MCF 10A (cell line): ENCODE measurements around the gene FEV. TPM values are rescaled to one million over a fixed set of nuclear protein-coding genes. Genes with fewer than 3 reads are reported as not detected.

Experiments
- BruUV-seq: library from RNA; stranded (reverse); fragments of 400-500 nt; replicated peaks from 2 replicates; lab custom pipeline; 2021; lab: Mats Ljungman, UMichigan
- CTCF ChIA-PET: fragments of 300-600 bp; sonication (Branson Sonifier 250); formaldehyde crosslinking; extraction: SDS; loops from one replicate; lab custom pipeline; 2021; ENCODE audit warnings: antibody characterized with exemption, inconsistent platforms; lab: Yijun Ruan, JAX
- POLR2A ChIA-PET: fragments of 300-600, 350-650 bp; sonication (Branson Sonifier 250); formaldehyde crosslinking; extraction: SDS; loops from one replicate; lab custom pipeline; 2020; ENCODE audit warnings: antibody characterized with exemption, inconsistent platforms; lab: Yijun Ruan, JAX
- DNase-seq: peaks from one replicate; pipeline ENCODE4 v3.0.0-alpha.2; 2018; ENCODE audit not compliant: unreplicated experiment
- H3K27ac Mint-ChIP-seq: one replicate; pipeline ENCODE4 v1.8.0; 2022; ENCODE audit warnings: mild to moderate bottlenecking, low read depth, mixed read lengths; ENCODE audit not compliant: unreplicated experiment
- H3K27me3 Mint-ChIP-seq: one replicate; pipeline ENCODE4 v1.8.0; 2022; ENCODE audit warnings: mixed read lengths; ENCODE audit not compliant: insufficient read depth, unreplicated experiment
- H3K36me3 Mint-ChIP-seq: one replicate; pipeline ENCODE4 v1.8.0; 2022; ENCODE audit warnings: mild to moderate bottlenecking, moderate library complexity, mixed read lengths; ENCODE audit not compliant: insufficient read depth, unreplicated experiment
- H3K4me1 Mint-ChIP-seq: one replicate; pipeline ENCODE4 v1.8.0; 2022; ENCODE audit warnings: mixed read lengths; ENCODE audit not compliant: insufficient read depth, unreplicated experiment
- H3K4me3 Mint-ChIP-seq: one replicate; pipeline ENCODE4 v1.8.0; 2022; ENCODE audit warnings: mild to moderate bottlenecking, moderate library complexity, mixed read lengths; ENCODE audit not compliant: unreplicated experiment
- H3K9me3 Mint-ChIP-seq: one replicate; pipeline ENCODE4 v1.8.0; 2022; ENCODE audit warnings: mixed read lengths; ENCODE audit not compliant: unreplicated experiment
- intact Hi-C: fragments of 100-400 bp; cut with micrococcal nuclease; formaldehyde crosslinking; loops from 2 replicates; pipeline ENCODE4 v1.14.1; 2022
- total RNA-seq: library from RNA; stranded (reverse); gene quantifications from 2 replicates; pipeline ENCODE4 v1.2.3, GENCODE V29; 2022
- TF ChIP-seq, protein P1 (sequence below): fragments of 200-600 bp; IDR thresholded peaks from one replicate; pipeline ENCODE4 v1.8.0; 2022; ENCODE audit warnings: antibody characterized with exemption, mild to moderate bottlenecking; ENCODE audit not compliant: unreplicated experiment

FEV gene
- total RNA-seq, 1 experiment from 2014 or later = not detected

DNA sequence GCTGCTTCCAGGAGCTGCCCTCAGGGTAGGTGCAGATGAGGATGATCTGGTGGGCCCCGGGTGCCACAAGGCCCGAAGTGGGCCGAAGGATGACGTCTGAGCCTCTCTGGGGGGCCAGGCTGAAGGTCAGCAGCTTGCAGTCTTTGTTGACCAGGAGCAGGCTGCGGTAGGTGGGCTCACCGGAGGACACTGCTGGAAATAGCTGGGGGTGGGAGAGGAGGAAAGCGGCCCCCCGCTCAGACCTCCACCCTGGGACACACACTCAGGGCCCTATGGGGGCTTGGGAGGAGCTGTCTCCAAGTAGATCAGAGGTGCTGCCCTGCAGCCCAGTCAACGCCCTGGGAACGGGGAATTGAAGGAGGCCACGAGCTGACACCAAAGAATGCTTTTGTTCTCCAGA lies 39.1 kb upstream of the FEV start:
- Mint-ChIP-seq H3K27ac (no peak overlapping the region), H3K36me3 (peaks cover 4% of the 10 kb centered on the region), H3K4me3 (no peak overlapping the region), H3K27me3 (no peaks in the 10 kb centered on the region), H3K9me3 (no peaks in the 10 kb centered on the region), H3K4me1 (no peaks in the 10 kb centered on the region)
- ChIA-PET POLR2A (no interaction called here), CTCF (interaction anchor here (0.6 to 14.0 kb wide), 5 partner anchors 26 to 131 kb away, joined by 3 to 178 read pairs (median 3); no protein-coding TSS in a partner anchor)
- TF ChIP-seq, protein P1, sequence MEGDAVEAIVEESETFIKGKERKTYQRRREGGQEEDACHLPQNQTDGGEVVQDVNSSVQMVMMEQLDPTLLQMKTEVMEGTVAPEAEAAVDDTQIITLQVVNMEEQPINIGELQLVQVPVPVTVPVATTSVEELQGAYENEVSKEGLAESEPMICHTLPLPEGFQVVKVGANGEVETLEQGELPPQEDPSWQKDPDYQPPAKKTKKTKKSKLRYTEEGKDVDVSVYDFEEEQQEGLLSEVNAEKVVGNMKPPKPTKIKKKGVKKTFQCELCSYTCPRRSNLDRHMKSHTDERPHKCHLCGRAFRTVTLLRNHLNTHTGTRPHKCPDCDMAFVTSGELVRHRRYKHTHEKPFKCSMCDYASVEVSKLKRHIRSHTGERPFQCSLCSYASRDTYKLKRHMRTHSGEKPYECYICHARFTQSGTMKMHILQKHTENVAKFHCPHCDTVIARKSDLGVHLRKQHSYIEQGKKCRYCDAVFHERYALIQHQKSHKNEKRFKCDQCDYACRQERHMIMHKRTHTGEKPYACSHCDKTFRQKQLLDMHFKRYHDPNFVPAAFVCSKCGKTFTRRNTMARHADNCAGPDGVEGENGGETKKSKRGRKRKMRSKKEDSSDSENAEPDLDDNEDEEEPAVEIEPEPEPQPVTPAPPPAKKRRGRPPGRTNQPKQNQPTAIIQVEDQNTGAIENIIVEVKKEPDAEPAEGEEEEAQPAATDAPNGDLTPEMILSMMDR = no peak
- no TSS peak for BruUV-seq
- intact Hi-C loops = no loop called here
- DNase-seq = no peak

DNA sequence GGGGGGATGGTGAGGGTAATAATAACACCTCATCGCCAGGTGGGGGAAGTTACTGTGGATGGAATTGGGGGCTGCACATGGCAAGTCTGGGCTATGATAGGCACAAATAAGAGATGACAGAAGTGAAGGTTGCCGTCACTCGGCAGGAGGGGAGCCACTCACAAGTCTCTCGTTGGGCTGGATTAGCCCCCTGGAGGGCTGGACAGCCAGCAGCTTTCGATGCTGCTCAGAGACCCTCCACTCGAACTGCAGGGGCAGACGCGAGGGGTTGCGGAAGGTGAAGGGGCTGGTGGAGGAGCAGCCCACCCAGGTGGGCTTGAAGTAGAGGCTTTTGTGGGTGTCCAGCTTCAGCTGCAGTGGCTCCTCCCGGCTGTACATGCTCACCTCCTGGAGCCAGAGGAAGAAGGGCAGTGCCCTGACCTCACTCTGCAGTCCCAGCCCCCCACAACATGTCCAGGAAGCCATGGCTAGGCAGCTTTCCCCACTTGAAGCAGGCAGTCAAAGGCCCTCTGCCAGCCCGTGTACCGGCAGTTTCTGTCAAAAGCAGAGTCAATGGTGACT lies 38.1 kb upstream of the FEV start:
- H3K4me3 Mint-ChIP-seq = no peak overlapping the region
- no TSS peak for BruUV-seq
- ChIA-PET POLR2A (no interaction called here), CTCF (interaction anchor here (0.6 to 14.0 kb wide), 3 partner anchors 25 to 132 kb away, joined by 3 to 178 read pairs (median 3); no protein-coding TSS in a partner anchor)
- TF ChIP-seq, protein P1 = no peak
- no peak overlapping the region for H3K27ac Mint-ChIP-seq
- no peaks in the 10 kb centered on the region for H3K4me1 Mint-ChIP-seq
- no peak for DNase-seq
- H3K36me3 Mint-ChIP-seq = peaks cover 4% of the 10 kb centered on the region
- intact Hi-C loops = no loop called here
- no peaks in the 10 kb centered on the region for H3K27me3 Mint-ChIP-seq
- no peaks in the 10 kb centered on the region for H3K9me3 Mint-ChIP-seq

DNA sequence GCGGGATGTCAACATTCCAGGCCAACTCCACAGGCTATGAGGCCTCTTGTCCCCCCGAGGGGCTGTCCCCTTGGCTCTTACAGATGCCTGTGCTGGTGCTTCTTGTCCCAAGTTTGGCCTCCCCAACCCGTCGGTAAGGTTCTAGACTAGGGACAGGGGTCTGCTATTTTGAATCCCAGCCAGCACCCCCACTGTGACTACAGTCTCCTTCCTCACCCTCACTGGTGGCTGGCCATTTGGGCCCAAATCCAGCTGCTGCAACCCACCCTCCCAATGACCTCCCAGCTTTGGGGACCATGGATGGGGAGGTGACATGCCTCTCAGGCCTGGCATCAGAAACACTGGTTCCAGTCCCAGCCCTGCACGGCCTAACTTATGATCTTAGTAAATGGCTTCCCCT lies 37.6 kb upstream of the FEV start:
- Mint-ChIP-seq H3K9me3 (no peaks in the 10 kb centered on the region), H3K27me3 (no peaks in the 10 kb centered on the region), H3K36me3 (peaks cover 4% of the 10 kb centered on the region), H3K4me3 (no peak overlapping the region), H3K4me1 (no peaks in the 10 kb centered on the region), H3K27ac (no peak overlapping the region)
- intact Hi-C loops = no loop called here
- ChIA-PET CTCF (interaction anchor here (1.8 to 14.0 kb wide), 2 partner anchors 8 to 132 kb away, joined by 7 to 178 read pairs; no protein-coding TSS in a partner anchor), POLR2A (no interaction called here)
- TF ChIP-seq, protein P1 = no peak
- DNase-seq = no peak
- no TSS peak for BruUV-seq

DNA sequence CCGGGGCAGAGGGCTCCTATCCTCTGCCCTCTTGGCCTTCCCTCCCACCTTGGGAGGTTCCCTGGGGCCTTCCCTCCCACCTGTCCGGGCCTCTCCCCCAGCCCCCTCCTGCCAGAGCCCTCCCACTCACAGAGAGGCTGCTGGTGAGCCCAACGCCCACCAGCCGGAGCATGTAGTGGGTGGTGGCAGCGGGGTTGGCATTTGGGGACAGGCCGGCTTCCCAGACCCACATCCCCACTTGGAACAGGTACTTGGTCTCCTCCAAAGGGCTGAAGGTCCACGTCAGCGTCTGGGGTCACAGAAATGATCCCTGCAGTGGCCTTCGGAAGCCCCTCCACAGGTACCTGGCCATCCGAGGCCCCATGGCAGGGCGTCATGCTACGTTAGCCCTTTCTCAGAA lies 37.1 kb upstream of the FEV start:
- POLR2A ChIA-PET = no interaction called here

More for the DNA sequence above, 37.1 kb upstream of the FEV start:
- BruUV-seq = no TSS peak
- Mint-ChIP-seq H3K4me1 (no peaks in the 10 kb centered on the region), H3K27ac (no peak overlapping the region), H3K9me3 (no peaks in the 10 kb centered on the region), H3K36me3 (peaks cover 4% of the 10 kb centered on the region), H3K4me3 (no peak overlapping the region), H3K27me3 (no peaks in the 10 kb centered on the region)
- no peak for DNase-seq
- TF ChIP-seq, protein P1 = no peak
- CTCF ChIA-PET = interaction anchor here (0.8 to 14.0 kb wide), 3 partner anchors 9 to 133 kb away, joined by 3 to 178 read pairs (median 7); no protein-coding TSS in a partner anchor
- intact Hi-C loops = no loop called here
